Muscle of back (tissue), 11 donors: ENCODE data around the gene ACACA. TPM values are rescaled to one million over a fixed set of nuclear protein-coding genes. Genes with fewer than 3 reads are reported as not detected.

Experiments used
- DNase-seq, 3 donors: peaks; one replicate each; pipeline versions ENCODE4 v3.0.0 to v3.0.0-alpha.2; 2013
- polyA plus RNA-seq, 10 donors: library from polyadenylated mRNA; unstranded; fragments of 120-200 nt; gene quantifications; one replicate each; pipeline ENCODE4 v1.2.1, GENCODE V29; 2013; ENCODE audit not compliant: insufficient read length in 10 of 10

ACACA gene
- polyA plus RNA-seq, 10 donors: 19.5 to 37.2 (median 28.1) TPM

DNA sequence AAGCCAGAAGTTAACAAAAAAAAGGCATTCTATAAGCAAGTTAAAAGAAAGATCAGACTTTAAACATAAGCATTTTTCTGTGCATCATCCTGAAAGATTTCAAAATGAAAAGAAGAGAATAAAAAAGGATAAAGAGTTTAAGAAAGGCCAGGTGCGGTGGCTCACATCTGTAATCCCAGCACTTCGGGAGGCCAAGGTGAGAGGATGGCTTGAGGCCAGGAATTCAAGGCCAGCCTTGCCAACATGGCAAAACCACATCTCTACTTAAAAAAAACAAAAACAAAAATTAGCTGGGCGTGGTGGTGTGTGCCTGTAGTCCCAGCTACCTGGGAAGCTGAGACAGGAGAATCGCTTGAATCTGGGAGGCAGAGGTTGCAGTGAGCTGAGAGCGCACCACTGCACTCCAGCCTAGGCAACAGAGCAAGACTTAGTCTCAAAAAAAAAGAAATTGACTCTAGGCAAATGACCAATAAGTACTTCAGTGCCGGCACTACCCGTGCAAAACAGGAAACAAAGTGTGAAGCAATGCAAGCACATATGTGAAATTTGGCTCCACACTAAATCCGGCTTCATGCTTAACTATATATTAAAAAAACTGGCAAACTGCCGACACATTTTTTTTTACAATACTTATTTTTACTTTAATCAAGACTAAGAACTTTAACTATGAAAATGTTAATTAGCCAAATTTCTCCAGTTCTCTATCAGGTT lies 114.1 kb downstream of the ACACA start:
- peak in 2 of 3 donors; percentile 6 to 29 for DNase-seq

DNA sequence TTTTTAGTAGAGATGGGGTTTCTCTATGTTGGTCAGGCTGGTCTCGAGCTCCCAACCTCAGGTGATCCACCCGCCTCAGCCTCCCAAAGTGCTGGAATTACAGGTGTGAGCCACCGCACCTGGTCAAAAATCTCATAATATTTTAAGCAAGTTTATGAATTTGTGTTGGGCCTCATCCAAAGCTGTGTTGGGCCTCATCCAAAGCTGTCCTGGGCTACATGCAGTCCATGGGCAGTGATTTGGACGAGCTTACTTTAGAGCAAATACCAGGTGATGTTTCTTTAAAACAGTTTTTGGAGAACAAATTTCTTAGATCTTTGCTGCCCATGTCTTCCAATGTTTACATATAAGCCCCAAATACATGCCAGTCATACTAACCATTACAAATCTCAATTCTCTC lies 115.3 kb downstream of the ACACA start:
- no peak for DNase-seq

DNA sequence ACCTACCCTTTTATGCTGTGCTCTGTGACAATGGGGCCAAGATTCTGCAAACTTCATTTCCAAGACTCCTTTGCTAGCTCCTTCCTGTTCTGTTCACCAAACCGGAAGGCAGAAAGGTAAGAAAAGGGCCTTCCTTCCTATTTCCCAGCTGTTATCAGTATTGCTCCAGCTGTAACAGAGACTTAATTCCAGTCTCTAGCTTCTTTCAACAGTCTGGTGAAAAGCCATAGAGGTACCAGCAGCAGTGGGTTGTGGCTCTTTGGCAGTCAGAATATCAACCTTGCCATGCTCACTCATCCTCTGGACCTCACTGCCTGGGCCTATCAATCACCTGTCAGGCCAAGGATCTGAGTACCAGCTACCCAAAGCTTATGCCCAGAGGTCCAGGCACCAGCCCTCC lies 120.2 kb downstream of the ACACA start:
- DNase-seq: no peak

DNA sequence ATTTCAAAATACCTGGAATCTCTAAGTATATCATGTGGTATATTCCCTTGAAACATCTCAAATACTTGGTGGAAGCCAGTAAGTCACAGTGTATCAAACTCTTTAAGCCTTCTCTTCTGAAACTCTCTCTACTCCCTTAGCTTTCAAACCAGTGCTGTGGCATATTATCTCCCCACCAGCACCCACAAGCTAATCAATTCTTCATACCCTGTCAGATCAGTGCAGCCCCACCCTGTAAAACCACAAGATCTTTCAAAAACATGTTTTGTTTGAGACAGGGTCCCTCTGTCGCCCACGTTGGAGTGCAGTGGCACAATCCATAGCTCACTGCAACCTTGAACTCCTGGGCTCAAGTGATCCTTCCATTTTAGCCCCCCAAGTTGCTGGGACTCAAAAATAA lies 122.4 kb downstream of the ACACA start:
- no peak for DNase-seq

DNA sequence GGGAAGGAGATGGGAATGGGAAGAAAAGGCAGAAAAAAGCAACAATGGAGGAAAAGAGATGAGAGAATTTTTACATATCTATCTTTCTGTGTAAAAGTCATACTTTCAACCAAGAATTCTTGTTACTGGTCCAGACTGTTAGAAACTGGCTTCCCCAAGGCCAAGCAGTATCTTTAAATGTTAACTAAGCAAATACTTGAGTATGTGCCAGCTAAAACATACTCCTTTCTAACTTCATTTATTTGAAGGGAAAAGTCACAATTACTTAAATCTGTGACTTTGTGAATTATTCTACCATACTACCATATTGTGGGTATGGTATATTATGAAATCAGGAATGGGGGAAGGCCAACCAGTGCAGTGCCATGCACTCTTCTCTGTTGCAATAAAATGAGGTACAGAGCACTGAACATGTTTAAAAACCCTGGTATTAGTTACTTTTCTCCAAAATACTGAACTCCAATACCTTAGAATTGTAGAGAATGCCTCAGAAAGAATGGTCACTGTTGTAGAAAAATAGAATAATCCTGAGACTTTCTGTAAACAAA lies 123.1 kb downstream of the ACACA start:
- DNase-seq: no peak

DNA sequence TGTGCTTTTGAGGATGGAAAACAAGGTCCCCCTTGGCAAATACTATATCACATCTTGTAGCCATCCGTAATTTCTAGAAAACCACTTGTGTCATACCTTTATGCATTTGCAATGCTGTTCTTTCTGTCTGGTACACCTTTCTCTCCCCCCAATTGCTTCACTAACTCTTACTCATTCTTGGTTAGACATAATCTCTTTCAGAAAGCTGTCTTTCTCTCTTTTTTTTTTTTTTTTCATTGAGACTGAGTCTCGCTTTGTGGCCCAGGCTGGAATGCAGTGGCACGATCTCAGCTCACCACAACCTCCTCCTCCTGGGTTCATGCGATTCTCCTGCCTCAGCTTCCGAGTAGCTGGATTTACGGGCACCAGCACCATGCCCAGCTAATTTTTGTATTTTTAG lies 125.8 kb downstream of the ACACA start:
- DNase-seq: no peak

DNA sequence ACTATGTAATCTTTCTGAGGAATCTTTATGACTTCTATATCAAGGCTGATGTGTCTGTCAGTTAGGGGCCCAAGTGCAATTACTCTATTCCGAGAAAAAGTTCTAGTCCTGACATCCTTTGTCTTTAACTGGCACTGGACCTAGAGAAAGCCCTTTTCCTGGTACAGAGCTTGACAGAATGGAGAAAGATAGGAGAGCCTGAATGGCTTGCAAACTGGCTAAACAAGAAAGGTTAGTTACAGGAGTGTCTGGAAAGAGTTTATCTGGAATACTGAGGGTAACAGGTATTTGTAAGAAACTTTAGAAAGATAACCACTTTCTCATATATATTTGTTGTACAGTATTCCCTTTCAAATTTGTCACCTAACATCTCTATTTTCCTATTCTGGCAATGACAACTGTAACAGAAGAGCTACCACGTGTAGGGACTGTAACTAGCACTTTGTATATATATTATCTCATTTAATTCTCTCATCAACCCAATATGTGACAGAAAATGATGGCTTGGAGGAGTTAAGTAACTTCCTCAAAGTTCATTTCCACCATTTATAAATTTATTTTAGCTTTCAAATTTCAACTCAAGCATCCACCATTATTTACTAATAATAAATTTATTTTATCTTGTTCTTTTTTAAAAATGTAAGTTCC lies 128.3 kb downstream of the ACACA start:
- no peak for DNase-seq

DNA sequence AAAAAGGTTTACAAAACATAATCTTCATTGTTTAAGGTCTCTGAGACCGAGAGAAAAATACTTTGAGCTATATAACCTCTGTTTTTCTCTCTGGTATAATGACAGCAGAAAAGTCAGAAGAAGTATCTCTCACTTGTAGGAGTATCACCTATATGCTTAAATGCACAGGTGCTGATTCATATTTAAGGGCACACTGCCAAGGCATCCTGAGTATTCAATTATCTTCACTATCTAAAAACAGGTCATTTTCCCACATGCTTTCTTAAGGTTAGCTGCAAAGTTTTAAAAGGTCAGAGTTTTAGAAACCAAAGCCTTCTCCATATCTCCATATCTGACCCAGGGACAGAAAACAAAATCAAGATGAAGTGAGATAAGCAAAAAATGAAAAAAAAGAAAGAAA lies 130.2 kb downstream of the ACACA start:
- DNase-seq: no peak

DNA sequence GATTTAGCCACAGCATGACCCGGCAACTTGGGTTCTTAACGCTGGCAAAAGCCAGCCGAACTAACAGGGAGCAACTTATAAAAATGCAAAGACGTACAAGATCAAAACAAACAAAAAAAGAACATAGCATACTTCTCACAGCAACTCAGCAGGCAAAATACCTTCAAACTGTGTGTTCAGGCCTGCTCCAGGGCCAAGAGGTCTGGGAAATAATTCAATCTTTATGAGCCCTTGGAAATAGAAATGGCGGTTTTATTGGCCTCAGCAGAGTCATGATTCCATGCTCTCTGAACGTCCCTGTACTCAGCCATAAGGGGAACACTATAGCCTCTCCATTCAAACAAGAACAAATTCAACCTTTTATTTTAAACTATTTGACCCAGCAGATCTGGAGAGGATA lies 132.2 kb downstream of the ACACA start:
- DNase-seq: no peak

DNA sequence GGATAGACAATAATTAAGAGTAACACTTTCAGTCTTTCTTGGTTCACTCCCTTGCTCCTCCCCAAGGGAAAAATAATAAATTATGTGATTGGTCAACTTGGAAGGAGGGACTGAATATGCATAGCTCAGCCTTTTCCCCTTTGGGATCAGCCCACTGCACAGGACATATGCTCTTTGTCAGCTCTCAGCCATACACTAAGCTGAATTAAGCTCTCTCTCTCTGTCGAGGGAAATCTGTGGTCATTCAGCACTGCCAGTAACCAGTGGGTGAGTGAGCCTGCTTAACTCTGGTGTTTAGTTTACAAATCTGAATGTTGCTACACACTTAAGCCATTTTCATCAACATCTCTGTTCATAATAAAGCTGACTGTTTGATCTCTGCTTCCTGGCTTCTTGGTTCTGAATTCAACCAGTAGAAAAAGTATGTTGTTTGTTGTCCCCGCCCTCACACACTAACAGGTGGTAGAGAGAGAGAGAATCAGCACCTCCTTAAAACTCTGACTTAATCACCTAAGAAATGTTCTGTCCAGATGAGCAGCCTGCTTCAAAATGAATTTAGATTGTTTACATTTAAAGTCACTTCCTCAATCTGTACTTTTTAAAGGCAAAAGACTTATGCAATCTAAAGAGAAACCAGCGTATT lies 133.1 kb downstream of the ACACA start:
- DNase-seq: peak in 2 of 3 donors; percentile 1 to 20

DNA sequence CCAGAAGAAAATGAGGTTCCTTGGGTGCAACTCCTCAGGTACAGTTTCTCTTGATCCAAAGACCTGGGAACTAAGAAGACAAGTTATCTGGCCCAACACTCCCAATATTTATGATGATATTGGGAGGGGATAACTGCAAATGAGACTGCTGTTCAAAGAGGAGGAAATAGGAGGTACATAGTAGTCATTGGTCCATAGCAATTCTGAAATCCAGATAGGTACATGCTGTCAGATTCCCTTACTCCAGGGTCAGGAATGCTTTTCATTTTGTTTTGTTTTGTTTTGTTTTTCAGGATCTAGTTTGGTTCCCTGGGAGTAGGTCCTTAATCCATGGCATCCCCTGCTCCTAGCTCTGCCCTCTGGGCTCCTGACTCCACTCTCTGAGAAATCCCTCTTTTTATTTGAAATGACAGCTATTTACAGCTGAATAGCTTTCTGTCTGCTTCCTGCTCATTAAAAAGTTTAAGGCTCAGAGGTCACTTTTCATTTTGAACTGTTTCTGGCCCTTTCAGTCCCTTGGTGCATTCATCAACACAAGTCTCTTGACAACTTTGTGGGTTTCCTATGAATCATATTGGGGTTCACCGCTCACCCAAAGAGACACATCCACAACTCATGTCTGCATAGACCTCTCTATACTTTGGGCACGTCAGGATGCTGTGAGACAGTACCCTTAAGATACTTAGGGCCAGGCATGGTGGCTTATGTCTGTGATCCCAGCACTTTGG lies 141.0 kb downstream of the ACACA start:
- DNase-seq: no peak

DNA sequence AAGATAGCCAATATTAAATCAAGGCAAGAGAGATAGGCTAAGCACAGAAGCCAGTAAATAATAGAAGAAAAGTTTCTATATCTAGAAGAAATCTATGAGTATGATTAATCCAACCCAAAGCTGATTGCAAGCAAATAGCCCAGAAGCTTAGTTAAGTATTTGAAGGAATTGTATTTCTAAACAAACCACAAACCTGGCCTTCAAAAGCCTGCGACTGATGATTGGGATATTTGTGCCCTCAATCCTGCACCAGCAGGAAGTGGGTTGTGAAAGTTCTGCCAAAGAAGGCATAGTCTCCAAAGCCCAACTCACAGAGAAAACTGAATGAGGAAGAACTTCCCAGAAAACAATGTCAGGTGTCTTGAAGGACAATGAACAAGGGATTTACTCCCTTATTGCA lies 145.3 kb downstream of the ACACA start:
- DNase-seq: no peak

DNA sequence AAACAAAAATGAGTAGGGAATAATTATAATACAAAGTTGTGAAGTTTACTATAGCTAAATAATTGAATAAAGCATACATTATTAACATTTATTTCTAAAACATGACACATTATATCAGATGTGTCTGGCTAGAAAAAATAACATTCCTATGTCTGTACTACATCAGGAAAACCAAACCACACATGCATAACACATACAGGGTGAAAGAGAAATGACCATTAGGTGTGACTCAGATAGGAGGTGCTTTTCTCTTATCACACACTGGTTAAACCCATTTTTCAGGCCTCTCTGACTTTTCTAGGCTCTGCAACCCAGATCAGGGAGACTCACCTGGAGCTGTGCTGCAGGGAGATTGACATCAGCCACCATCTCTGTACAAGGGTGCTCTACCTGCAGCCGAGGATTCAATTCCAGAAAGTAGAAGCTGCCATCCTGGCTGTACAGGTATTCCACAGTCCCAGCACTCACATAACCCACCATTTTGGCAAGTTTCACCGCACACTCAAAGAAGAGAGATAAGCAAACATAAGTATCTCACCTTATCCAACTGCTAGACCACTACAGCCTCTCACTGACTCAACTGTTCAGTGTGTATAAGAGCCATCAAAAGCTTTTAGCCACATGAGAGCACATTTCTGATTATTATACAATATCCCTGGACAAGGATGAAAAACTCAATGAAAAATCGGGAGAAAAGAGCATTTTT lies 147.5 kb downstream of the ACACA start:
- peak in 1 of 3 donors; percentile 4 for DNase-seq

DNA sequence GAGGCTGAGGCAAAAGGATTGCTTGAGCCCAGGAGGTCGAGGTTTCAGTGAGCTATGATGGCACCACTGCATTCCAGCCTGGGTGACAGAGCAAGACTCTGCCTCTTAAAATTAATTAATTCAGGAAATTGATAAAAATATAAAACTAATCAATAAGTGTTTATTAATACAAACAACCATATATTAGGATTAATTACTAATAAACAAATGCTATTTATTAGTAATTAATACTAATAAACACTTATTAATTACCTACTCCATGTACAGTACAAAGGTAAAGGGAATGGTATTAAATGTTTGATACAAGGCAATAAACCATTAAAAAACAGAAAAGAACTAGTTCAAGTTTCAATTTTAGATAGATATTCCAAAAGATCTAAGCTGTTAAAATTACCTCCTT lies 150.0 kb downstream of the ACACA start:
- no peak for DNase-seq

DNA sequence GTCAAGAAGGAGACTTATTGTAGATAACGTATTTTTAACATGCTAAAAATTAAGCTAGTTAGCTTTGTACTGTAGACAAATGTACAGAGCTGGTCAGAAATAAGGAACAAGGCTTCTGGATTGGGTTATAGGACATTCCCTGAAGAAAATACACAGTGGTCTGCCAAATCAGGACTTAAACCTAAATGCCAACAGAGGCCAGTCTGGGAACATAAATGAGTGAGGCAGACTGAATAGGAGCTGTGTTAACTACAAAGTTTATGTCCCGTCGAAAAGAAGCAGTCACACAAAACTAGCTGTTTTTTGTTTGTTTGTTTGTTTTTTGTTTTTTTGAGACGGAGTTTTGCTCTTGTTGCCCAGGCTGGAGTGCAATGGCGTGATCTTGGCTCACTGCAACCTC lies 151.2 kb downstream of the ACACA start:
- DNase-seq: peak in 1 of 3 donors; percentile 5

DNA sequence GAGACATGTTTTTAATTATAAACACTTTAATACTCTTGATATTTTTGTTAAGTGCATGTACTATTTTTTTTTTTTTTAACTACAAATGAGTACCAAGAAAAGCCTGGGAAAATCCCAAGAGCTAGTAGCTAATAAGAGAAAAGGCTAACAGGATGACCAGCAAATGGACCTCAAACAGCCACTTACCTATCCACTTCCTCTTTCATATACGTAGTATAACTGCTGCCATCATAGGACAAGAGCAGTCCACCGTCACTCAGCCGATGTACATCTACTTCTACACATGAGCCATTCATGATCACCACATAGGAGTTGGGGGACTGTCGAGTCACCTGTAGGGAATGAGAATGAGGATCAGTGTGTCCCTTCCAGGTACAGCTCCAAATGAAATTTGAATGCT lies 158.8 kb downstream of the ACACA start:
- no peak for DNase-seq

DNA sequence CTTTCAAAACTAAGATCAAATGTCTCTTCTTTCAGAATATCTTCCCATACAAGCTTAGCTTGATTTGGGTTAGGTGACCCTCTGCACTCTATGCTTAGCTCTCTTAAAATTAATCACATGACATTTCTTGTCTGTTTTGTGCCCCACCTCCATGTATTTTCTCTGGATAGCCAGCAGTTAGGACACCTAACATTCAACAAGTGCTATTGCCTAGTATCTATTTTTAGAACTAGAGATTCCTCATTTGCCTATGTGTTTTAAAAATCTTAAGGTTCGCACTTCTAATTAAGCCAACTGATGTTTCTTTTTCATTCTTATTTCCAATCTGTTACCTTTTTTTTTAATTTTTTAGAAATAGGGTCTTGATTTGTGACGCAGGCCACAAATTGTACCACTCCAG lies 160.6 kb downstream of the ACACA start:
- no peak for DNase-seq

DNA sequence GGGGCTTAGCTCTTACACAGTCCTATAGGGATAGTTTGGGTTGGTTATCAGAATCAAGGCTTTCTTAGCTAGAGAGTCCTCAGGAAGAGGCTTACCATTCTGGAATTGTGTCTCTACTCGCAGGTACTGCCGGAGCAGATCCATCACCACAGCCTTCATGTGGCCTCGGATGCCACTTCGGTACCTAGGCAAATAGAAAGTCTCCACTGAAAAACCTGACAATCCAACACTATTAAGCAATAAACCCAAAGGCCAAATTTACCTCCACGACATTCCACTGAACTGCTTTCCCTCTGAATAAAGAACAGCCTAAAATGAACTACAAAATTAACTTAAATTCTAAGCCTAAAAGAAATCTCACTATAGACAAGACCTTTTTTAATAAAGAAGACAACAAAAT lies 166.3 kb downstream of the ACACA start:
- no peak for DNase-seq

DNA sequence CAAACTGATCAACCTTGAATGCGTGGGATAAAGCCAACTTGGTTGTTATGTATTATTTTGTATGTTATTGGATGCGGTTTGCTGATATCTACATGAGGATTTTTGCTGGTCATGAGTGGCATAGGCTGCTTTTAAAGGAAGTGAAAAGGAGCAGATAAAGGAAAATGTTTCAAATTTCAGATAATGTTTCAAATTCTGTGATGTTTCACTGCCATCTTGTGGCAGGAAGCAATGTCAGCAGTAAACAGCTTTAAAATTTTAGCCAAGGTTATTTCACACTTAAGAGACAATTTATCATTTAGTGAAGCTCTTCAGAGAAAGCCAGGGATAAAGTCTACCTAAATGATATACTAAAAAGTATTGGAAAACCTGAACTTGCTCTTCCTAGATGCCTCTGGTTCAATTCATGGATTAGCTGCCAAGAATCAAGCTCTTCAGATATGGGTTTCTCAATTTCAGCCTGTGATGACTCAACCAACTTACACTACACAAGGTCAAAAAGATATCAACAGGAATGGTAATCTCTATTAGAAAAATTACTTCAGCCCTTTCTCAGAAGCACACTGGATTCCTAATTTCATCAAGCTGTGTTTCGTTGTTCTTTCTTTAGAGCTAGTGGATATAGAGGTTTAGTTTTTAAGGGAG lies 166.8 kb downstream of the ACACA start:
- peak; percentile 2 to 39 (median 3) for DNase-seq

DNA sequence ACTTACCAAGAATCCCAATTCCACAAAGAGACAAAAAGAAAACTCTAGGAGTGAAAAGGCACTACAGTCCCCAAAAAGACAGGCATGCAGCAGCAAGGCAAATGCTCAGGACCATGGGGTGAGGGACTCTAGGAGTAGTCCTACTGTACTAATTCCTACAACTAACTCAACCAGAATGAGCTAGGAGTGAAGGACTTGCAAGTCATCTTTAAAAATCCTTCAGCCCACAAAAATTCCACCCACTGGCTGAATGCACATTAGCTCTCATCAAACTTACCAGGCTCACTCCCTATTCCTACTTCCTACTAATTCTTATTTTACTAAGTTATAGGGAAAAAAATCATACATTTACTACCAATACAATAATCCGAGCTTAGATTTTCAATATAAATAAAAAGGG lies 172.5 kb downstream of the ACACA start:
- DNase-seq: no peak

DNA sequence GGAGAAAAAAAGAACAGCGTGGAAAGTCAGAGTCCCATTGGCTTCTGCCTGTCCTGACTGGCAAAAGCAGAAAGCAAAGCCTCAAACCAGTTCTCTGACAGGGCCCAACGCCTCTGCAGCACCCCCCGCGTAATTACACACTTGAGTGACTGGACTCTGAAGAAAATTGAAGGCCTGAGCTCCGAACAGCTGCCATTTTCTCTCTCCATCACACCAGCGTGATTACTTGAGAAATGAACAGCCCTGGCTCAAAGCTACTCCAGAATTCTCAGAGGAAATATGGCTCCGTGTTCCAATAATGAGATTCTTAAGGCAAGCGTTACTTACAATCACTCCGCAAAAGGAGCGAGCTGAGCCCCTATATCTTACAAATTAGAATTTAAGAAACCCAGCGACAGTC lies 173.6 kb downstream of the ACACA start:
- DNase-seq: no peak
